ENCODE data around the gene TMEM161A.
"Not testable (repeated sequence)": the region's sequence is repeated elsewhere in the genome, so short reads cannot be mapped to it uniquely, and the experiment has no call there.

Gene TMEM161A

GRCh38 chr19:19121371-19121770 lies 16.9 kb downstream of the TMEM161A start:
- no peak for DNase-seq (ENCODE audit: low spot score)

GRCh38 chr19:19120308-19121231 lies 17.7 kb downstream of the TMEM161A start:
- peak; percentile 70 for DNase-seq (ENCODE audit: low spot score)

- no peak for DNase-seq (ENCODE audit: low spot score)
Observed at GRCh38 chr19:19119325-19120237, 18.7 kb downstream of the TMEM161A start.

GRCh38 chr19:19115954-19116353 lies 22.3 kb downstream of the TMEM161A start:
- DNase-seq (ENCODE audit: low spot score), result peak; percentile 64

- peak; percentile 39 for DNase-seq (ENCODE audit: low spot score)
Observed at GRCh38 chr19:19113040-19113626, 25.1 kb downstream of the TMEM161A start.

- DNase-seq (ENCODE audit: low spot score), result peak; percentile 26
Observed at GRCh38 chr19:19111967-19112580, 26.2 kb downstream of the TMEM161A start.

GRCh38 chr19:19111136-19111835 lies 27.0 kb downstream of the TMEM161A start:
- no peak for DNase-seq (ENCODE audit: low spot score)

- no peak for DNase-seq (ENCODE audit: low spot score)
Observed at GRCh38 chr19:19110410-19111135, 27.7 kb downstream of the TMEM161A start.

GRCh38 chr19:19109601-19110000 lies 28.7 kb downstream of the TMEM161A start:
- DNase-seq (ENCODE audit: low spot score), result no peak

- no peak for DNase-seq (ENCODE audit: low spot score)
Observed at GRCh38 chr19:19107654-19108053, 30.6 kb downstream of the TMEM161A start.

- not testable (repeated sequence) for DNase-seq (ENCODE audit: low spot score)
Observed at GRCh38 chr19:19106938-19107337, 31.3 kb downstream of the TMEM161A start.

- DNase-seq (ENCODE audit: low spot score), result no peak
Observed at GRCh38 chr19:19106056-19106551, 32.2 kb downstream of the TMEM161A start.

GRCh38 chr19:19105365-19106055 lies 32.8 kb downstream of the TMEM161A start:
- no peak for DNase-seq (ENCODE audit: low spot score)

- no peak for DNase-seq (ENCODE audit: low spot score)
Observed at GRCh38 chr19:19103167-19103566, 35.1 kb downstream of the TMEM161A start.

GRCh38 chr19:19102566-19102965 lies 35.7 kb downstream of the TMEM161A start:
- DNase-seq (ENCODE audit: low spot score), result not testable (repeated sequence)

- DNase-seq (ENCODE audit: low spot score), result no peak
Observed at GRCh38 chr19:19101540-19101939, 36.7 kb downstream of the TMEM161A start.

- no peak for DNase-seq (ENCODE audit: low spot score)
Observed at GRCh38 chr19:19098703-19099632, 39.3 kb downstream of the TMEM161A start.

- no peak for DNase-seq (ENCODE audit: low spot score)
Observed at GRCh38 chr19:19098084-19098702, 40.1 kb downstream of the TMEM161A start.
